PC-3 (cell line): ENCODE measurements around the gene RNF157.
"Not testable (repeated sequence)": the region's sequence is repeated elsewhere in the genome, so short reads cannot be mapped to it uniquely, and the experiment has no call there.

Experiments used
- EZH2 ChIP-seq: fragments of 300-600 bp; sonication (generic); IDR thresholded peaks from one replicate; pipeline ENCODE4 v1.6.1; 2017; ENCODE audit warnings: antibody characterized with exemption, mild to moderate bottlenecking, low read length; ENCODE audit not compliant: unreplicated experiment
- EZH2phosphoT487 ChIP-seq: fragments of 300-600 bp; sonication (generic); IDR thresholded peaks from 2 replicates; pipeline ENCODE4 v1.6.1; 2018; ENCODE audit warnings: mild to moderate bottlenecking, antibody characterized with exemption, low read length, borderline replicate concordance
- TF ChIP-seq, protein P1 (sequence below): fragments of 300-600 bp; sonication (generic); conservative IDR thresholded peaks from 2 replicates; pipeline ENCODE4 v1.5.1; 2017; ENCODE audit warnings: antibody characterized with exemption, low read depth, mild to moderate bottlenecking, low read length

DNA sequence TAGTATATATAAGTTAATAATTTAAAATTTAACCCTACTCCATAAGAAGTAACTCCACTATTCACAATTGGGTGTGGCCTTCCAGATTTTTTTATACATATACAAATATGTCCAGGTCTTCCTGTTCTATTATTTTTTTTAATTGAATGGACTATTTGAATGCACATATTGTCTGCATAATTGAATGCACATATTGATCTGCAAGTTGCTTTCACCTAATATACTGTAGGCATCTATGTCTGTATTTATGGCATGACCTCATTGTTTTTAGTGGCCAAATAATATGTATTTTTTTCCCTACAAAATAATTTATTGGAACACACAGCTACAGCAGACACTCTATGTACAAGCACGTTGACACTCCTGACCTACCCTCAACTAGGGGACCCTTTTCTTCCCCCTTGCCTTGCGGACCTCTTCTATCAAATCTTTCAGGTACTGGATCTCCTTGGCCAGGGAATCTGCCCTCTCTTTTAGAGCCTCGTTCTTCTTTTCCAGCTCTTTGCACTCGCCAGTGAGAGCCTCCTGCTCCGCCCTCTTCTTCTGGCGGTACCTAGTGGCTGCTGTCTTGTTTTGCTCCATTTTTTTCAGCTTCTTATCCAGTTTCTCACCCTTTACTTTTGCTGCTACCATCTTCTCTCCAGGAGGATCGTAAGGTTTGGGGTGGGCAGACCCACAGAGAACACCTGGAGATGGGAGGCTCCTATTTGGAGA is 14.8 kb downstream of the RNF157 start:
- not testable (repeated sequence) for TF ChIP-seq EZH2, EZH2phosphoT487
- TF ChIP-seq, protein P1, sequence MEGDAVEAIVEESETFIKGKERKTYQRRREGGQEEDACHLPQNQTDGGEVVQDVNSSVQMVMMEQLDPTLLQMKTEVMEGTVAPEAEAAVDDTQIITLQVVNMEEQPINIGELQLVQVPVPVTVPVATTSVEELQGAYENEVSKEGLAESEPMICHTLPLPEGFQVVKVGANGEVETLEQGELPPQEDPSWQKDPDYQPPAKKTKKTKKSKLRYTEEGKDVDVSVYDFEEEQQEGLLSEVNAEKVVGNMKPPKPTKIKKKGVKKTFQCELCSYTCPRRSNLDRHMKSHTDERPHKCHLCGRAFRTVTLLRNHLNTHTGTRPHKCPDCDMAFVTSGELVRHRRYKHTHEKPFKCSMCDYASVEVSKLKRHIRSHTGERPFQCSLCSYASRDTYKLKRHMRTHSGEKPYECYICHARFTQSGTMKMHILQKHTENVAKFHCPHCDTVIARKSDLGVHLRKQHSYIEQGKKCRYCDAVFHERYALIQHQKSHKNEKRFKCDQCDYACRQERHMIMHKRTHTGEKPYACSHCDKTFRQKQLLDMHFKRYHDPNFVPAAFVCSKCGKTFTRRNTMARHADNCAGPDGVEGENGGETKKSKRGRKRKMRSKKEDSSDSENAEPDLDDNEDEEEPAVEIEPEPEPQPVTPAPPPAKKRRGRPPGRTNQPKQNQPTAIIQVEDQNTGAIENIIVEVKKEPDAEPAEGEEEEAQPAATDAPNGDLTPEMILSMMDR: not testable (repeated sequence)
